Measurements from ENCODE around the gene AMPD3.

DNA sequence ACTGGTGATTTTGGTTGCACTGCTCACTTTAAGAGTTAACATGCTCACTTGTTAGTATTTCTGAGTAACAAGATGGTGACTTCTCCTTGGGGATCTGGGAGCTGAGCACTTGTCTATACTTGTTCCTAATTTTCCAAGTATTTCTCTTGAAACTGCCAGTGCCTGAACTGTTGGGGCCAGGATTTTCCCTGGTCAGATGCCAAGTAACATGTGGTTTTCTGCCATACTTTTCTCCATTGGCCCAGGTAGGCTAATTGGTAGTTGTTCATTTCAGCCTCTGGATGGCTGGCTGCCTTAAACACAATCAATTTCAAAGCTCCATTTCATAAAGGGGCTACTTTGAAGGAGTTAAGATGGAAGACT, 50.9 kb downstream of the AMPD3 start:
- TF ChIP-seq, protein P1, sequence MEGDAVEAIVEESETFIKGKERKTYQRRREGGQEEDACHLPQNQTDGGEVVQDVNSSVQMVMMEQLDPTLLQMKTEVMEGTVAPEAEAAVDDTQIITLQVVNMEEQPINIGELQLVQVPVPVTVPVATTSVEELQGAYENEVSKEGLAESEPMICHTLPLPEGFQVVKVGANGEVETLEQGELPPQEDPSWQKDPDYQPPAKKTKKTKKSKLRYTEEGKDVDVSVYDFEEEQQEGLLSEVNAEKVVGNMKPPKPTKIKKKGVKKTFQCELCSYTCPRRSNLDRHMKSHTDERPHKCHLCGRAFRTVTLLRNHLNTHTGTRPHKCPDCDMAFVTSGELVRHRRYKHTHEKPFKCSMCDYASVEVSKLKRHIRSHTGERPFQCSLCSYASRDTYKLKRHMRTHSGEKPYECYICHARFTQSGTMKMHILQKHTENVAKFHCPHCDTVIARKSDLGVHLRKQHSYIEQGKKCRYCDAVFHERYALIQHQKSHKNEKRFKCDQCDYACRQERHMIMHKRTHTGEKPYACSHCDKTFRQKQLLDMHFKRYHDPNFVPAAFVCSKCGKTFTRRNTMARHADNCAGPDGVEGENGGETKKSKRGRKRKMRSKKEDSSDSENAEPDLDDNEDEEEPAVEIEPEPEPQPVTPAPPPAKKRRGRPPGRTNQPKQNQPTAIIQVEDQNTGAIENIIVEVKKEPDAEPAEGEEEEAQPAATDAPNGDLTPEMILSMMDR (IDR thresholded peaks at IDR 0.05): no peak
- no peak for TF ChIP-seq POLR2A (IDR thresholded peaks at IDR 0.05)
- no peak for TF ChIP-seq EP300 (IDR thresholded peaks at IDR 0.05)

Measured in ovary (tissue), 3 donors.